K562 (cell line): ENCODE results near the gene ADAM15. TPM values are rescaled to one million over a fixed set of nuclear protein-coding genes. Genes with fewer than 3 reads are reported as not detected.

Experiments
- ATAC-seq: fragments of 200-7000 bp; cut with Tn5 transposase; 3 replicates; pipeline ENCODE4 v1.9.1; 2020; ENCODE audit warnings: moderate library complexity
- BruUV-seq: library from RNA; stranded (reverse); fragments of 400-500 nt; replicated peaks from 2 replicates; lab custom pipeline; 2021; lab: Mats Ljungman, UMichigan
- CTCF ChIA-PET: fragments of 300-600 bp; formaldehyde crosslinking; extraction: SDS; loops from one replicate; lab custom pipeline; 2021; ENCODE audit warnings: low intra/inter-chr PET ratio; lab: Yijun Ruan, JAX
- POLR2A ChIA-PET: fragments of 300-600, 350-650 bp; sonication (Branson Sonifier 250); formaldehyde crosslinking; extraction: SDS; loops from one replicate; lab custom pipeline; 2021; ENCODE audit warnings: antibody characterized with exemption, inconsistent platforms; lab: Yijun Ruan, JAX
- DNase-seq, 4 experiments: peaks; one replicate each; pipeline versions ENCODE4 v3.0.0 to v3.0.0-alpha.2; 2011 to 2018; ENCODE audit warnings: low spot score in 3 of 4, mixed read lengths in 3 of 4; ENCODE audit errors: extremely low read depth in 1 of 4
- FAIRE-seq: peaks from 2 replicates; lab custom pipeline; 2011; peaks lifted over from hg19 to GRCh38; lab: Jason Lieb, UNC
- H2AFZ ChIP-seq: 2 replicates; pipeline ENCODE4 v1.6.0; 2011; ENCODE audit warnings: low read depth, low read length, control low read depth, inconsistent platforms
- H3K27ac ChIP-seq: fragments of 200-600 bp; 3 replicates; pipeline ENCODE4 v1.8.0; 2011; ENCODE audit warnings: low read depth, mild to moderate bottlenecking, control low read depth, inconsistent platforms, low read length, moderate library complexity, mixed read lengths; ENCODE audit errors: extremely low read depth
- H3K27me3 ChIP-seq, 2 experiments: fragments of 300-600 bp in 1 of 2; 2 replicates in 1 of 2; 3 replicates in 1 of 2; pipeline versions ENCODE4 v1.6.0 to v1.8.0; 2011; ENCODE audit warnings: inconsistent platforms in 2 of 2, low read length in 2 of 2, mild to moderate bottlenecking in 1 of 2, mixed read lengths in 1 of 2, moderate library complexity in 1 of 2; ENCODE audit not compliant: control insufficient read depth in 2 of 2, insufficient read depth in 2 of 2
- H3K36me3 ChIP-seq: fragments of 300-600 bp; 3 replicates; pipeline ENCODE4 v1.8.0; 2011; ENCODE audit warnings: mild to moderate bottlenecking, low read length, inconsistent platforms; ENCODE audit not compliant: control insufficient read depth, insufficient read depth
- H3K4me1 ChIP-seq, 2 experiments: fragments of 200-600 bp in 1 of 2; replicated peaks in 1 of 2; 2 replicates in 1 of 2; 3 replicates in 1 of 2; pipeline versions ENCODE4 v1.5.1 to v1.8.0; 2011; ENCODE audit warnings: inconsistent platforms in 2 of 2, low read length in 2 of 2, mild to moderate bottlenecking in 1 of 2, mixed read lengths in 1 of 2, moderate library complexity in 1 of 2; ENCODE audit not compliant: control insufficient read depth in 2 of 2, insufficient read depth in 2 of 2
- H3K4me2 ChIP-seq: 2 replicates; pipeline ENCODE4 v1.6.1; 2011; ENCODE audit warnings: low read length, control low read depth, inconsistent platforms, mixed read lengths; ENCODE audit not compliant: insufficient read depth
- H3K4me3 ChIP-seq: fragments of 200-600 bp; sonication (generic), shearing (Covaris generic); 2 replicates; pipeline ENCODE4 v1.5.1; 2016; ENCODE audit warnings: control low read depth, inconsistent platforms
- H3K79me2 ChIP-seq: fragments of 200-600 bp; 3 replicates; pipeline ENCODE4 v1.8.0; 2011; ENCODE audit warnings: low read length, inconsistent platforms; ENCODE audit not compliant: control insufficient read depth, insufficient read depth
- H3K9ac ChIP-seq, 2 experiments: 2 replicates each; pipeline versions ENCODE4 v1.6.0 to v1.6.1; 2011; ENCODE audit warnings: low read depth in 2 of 2, low read length in 2 of 2, control low read depth in 1 of 2, inconsistent platforms in 1 of 2, mild to moderate bottlenecking in 1 of 2, mixed read lengths in 1 of 2; ENCODE audit not compliant: insufficient read depth in 1 of 2
- H3K9me1 ChIP-seq: one replicate; pipeline ENCODE4 v1.6.0; 2011; ENCODE audit warnings: inconsistent platforms, mild to moderate bottlenecking, low read length, moderate library complexity; ENCODE audit not compliant: control insufficient read depth, insufficient read depth
- H3K9me3 ChIP-seq: replicated peaks from 2 replicates; pipeline ENCODE4 v1.5.1; 2011; ENCODE audit warnings: low read depth, low read length, inconsistent platforms; ENCODE audit not compliant: control insufficient read depth, insufficient read depth
- H4K20me1 ChIP-seq: replicated peaks from 2 replicates; pipeline ENCODE4 v1.6.1; 2011; ENCODE audit warnings: low read length, inconsistent platforms, mixed read lengths; ENCODE audit not compliant: control insufficient read depth, insufficient read depth
- AFF1 ChIP-seq, 2 experiments: fragments of 450-650 bp; IDR thresholded peaks; 2 replicates each; pipeline ENCODE4 v1.6.1; 2018; ENCODE audit warnings: mild to moderate bottlenecking in 2 of 2, low read depth in 1 of 2; ENCODE audit not compliant: partially characterized antibody in 2 of 2
- BRCA1 ChIP-seq, 2 experiments: fragments of 450-650 bp in 1 of 2; sonication (generic) in 1 of 2; formaldehyde crosslinking in 1 of 2; IDR thresholded peaks; 2 replicates each; pipeline versions ENCODE4 v1.5.0 to v1.6.1; 2017 to 2020; ENCODE audit warnings: mild to moderate bottlenecking in 1 of 2, missing genetic modification reagents in 1 of 2
- CXXC5 ChIP-seq: fragments of 250-450 bp; sonication (Bioruptor Pico); IDR thresholded peaks from 2 replicates; pipeline ENCODE4 v1.8.0; 2022; ENCODE audit warnings: inconsistent platforms, mild to moderate bottlenecking, moderate library complexity
- GATAD2B ChIP-seq: fragments of 450-650 bp; IDR thresholded peaks from 2 replicates; pipeline ENCODE4 v1.6.1; 2017; ENCODE audit warnings: mild to moderate bottlenecking, borderline replicate concordance
- KDM2B ChIP-seq: fragments of 250-450 bp; sonication (Bioruptor Pico); IDR thresholded peaks from 2 replicates; pipeline ENCODE4 v1.8.0; 2021; ENCODE audit warnings: mild to moderate bottlenecking, moderate library complexity
- MYC ChIP-seq, 2 experiments: fragments of 250-450 bp in 1 of 2; sonication (Bioruptor Pico) in 1 of 2; IDR thresholded peaks; 2 replicates each; pipeline versions ENCODE4 v1.5.1 to v1.6.1; 2012 to 2021; ENCODE audit warnings: low read depth in 2 of 2, borderline replicate concordance in 1 of 2, improper control_type of control experiment in 1 of 2, low read length in 1 of 2, mild to moderate bottlenecking in 1 of 2, moderate library complexity in 1 of 2
- POLR3G ChIP-seq: IDR thresholded peaks from 2 replicates; pipeline ENCODE4 v1.6.1; 2011; ENCODE audit not compliant: insufficient read length, insufficient replicate concordance; ENCODE audit errors: extremely low read depth
- STAG1 ChIP-seq: sonication (generic); formaldehyde crosslinking; IDR thresholded peaks from 2 replicates; pipeline ENCODE4 v1.5.0; 2020; ENCODE audit warnings: missing genetic modification reagents, borderline replicate concordance
- TAF9B ChIP-seq: fragments of 450-650 bp; IDR thresholded peaks from 2 replicates; pipeline ENCODE4 v1.6.1; 2018; ENCODE audit warnings: mild to moderate bottlenecking; ENCODE audit not compliant: partially characterized antibody
- ZBTB1 ChIP-seq: sonication (generic); formaldehyde crosslinking; IDR thresholded peaks from 2 replicates; pipeline ENCODE4 v1.8.1; 2023; ENCODE audit warnings: missing genetic modification reagents, low read depth, mild to moderate bottlenecking, borderline replicate concordance
- ZBTB7A ChIP-seq: IDR thresholded peaks from 2 replicates; pipeline ENCODE4 v1.6.1; 2011; ENCODE audit warnings: low read depth, mild to moderate bottlenecking, low read length, moderate library complexity, borderline replicate concordance; ENCODE audit not compliant: control insufficient read depth
- ZC3H4 ChIP-seq: sonication (generic); formaldehyde crosslinking; IDR thresholded peaks from 2 replicates; pipeline ENCODE4 v1.9.0; 2021; ENCODE audit warnings: missing genetic modification reagents, borderline replicate concordance
- WGBS: fragments of 100-300 bp; shearing (Covaris generic); methylation state at CpG from one replicate; pipeline ENCODE4 v1.1.6; 2016; ENCODE audit warnings: low coverage, mixed read lengths; ENCODE audit not compliant: insufficient coverage; ENCODE audit errors: missing lambda C conversion rate; 5-methylcytosine and 5-hydroxymethylcytosine counted together
- in situ Hi-C: fragments of 300-500 bp; cut with MboI; formaldehyde crosslinking; loops from 4 replicates; pipeline ENCODE4 v1.15.0; 2018; ENCODE audit warnings: inconsistent platforms, mixed read lengths
- intact Hi-C: fragments of 100-400 bp; cut with micrococcal nuclease; formaldehyde crosslinking; loops from 2 replicates; pipeline ENCODE4 v1.14.2; 2022
- polyA plus RNA-seq, 8 experiments: library from polyadenylated mRNA; depleted of rRNA in 4 of 8; stranded (reverse) in 5 of 8; unstranded in 3 of 8; fragments of >200 nt; fragmentation: Nextera tagmentation in 2 of 8; fragmentation: Illumina TruSeq in 1 of 8; extraction: Ambion mirVana in 2 of 8; extraction: Trizol in 1 of 8; gene quantifications; 2 replicates each; pipeline versions ENCODE4 v1.2.1 to v1.2.3, GENCODE V29; 2011 to 2014; ENCODE audit warnings: inconsistent platforms in 1 of 8, missing spikeins in 1 of 8
- total RNA-seq, 7 experiments: library from RNA; depleted of rRNA in 6 of 7; stranded (reverse); fragments of >200 nt in 6 of 7; fragmentation: Illumina TruSeq in 2 of 7; extraction: Trizol in 2 of 7; gene quantifications; 2 replicates each; pipeline versions ENCODE4 v1.2.1 to v1.2.3, GENCODE V29; 2011 to 2021; ENCODE audit warnings: low replicate concordance in 1 of 7
- TF ChIP-seq, protein P1 (sequence below), 2 experiments: IDR thresholded peaks; 2 replicates each; pipeline ENCODE4 v1.6.1; 2011; ENCODE audit warnings: borderline replicate concordance in 1 of 2, control low read depth in 1 of 2, low read depth in 1 of 2, low read length in 1 of 2, mild to moderate bottlenecking in 1 of 2, mixed read lengths in 1 of 2, moderate library complexity in 1 of 2; ENCODE audit not compliant: insufficient read depth in 1 of 2, insufficient read length in 1 of 2, poor library complexity in 1 of 2, severe bottlenecking in 1 of 2; ENCODE audit errors: extremely low read depth in 1 of 2

The ADAM15 gene
- total and polyA plus RNA-seq, 9 of the 15 experiments (the other 6 are each of a cell fraction or from before 2014, with no cell fraction given), result 0.69 to 72.3 (median 32.8) TPM

DNA sequence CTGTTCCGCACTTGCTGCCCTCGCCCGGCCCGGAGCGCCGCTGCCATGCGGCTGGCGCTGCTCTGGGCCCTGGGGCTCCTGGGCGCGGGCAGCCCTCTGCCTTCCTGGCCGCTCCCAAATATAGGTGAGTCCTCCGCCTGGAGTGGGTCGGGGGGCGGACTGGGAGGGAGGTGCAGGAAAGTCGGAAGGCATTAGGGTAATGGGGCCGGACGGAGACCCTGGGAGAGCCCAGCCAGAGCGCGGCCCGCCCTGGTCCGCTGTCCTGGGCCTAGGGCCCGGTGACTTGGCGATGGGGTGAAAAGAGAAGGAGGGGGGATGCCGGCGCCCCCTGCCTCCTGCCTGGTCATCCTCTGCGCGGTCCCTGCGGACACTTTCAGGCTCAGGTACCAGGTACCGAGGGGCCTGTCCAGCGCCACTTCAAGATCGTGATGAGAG, 243 bp downstream of the ADAM15 start:
- DNase-seq, result no peak
- CTCF ChIA-PET, result no interaction called here
- POLR2A ChIA-PET, result interaction anchor here (0.6 to 1.7 kb wide), 7 partner anchors 39 to 121 kb away, joined by 3 to 6 read pairs (median 3); no protein-coding TSS in a partner anchor
- Histone ChIP-seq H4K20me1 (no peaks in the 10 kb centered on the region), H3K4me1 (peaks cover 29 to 55% of the 10 kb centered on the region in 2 experiments), H3K36me3 (peaks cover 25% of the 10 kb centered on the region; the same call in 1 of the 3 replicates), H3K27me3 (no peaks in the 10 kb centered on the region), H3K79me2 (peaks cover 19% of the 10 kb centered on the region), H3K4me2 (peak overlapping the region; percentile 81), H2AFZ (peak overlapping the region; percentile 92), H3K4me3 (peak overlapping the region; percentile 80), H3K27ac (peak overlapping the region; percentile 66), H3K9me3 (no peaks in the 10 kb centered on the region), H3K9me1 (no peaks in the 10 kb centered on the region), H3K9ac (peak overlapping the region; percentile 69 to 91)
- in situ Hi-C loops (no loop called here), intact Hi-C loops (no loop called here)
- BruUV-seq, result TSS peak; percentile 69
- 0% methylated on average over 13 of the region's 31 CpGs for WGBS
- no peak for FAIRE-seq
- ATAC-seq, result peak; percentile 13
- TF ChIP-seq MYC (IDR thresholded peaks at IDR 0.05; ENCODE audit: low read depth, low read length) (peak; percentile 62), MYC (CRISPR knock-in tag; IDR thresholded peaks at IDR 0.05; ENCODE audit: borderline replicate concordance, low read depth) (no peak), ZBTB1 (CRISPR knock-in tag) (peak; percentile 70; the same call in 1 of the 2 replicates), TAF9B (no peak), KDM2B (peak; percentile 59; the same call in 1 of the 2 replicates), STAG1 (0 out of 2 replicates have a peak, but pooled peaks have one; percentile 44), BRCA1 (IDR thresholded peaks at IDR 0.05) (no peak), BRCA1 (CRISPR knock-in tag; IDR thresholded peaks at IDR 0.05) (peak; percentile 96; the same call in 1 of the 2 replicates), ZC3H4 (peak; percentile 71; the same call in 1 of the 2 replicates), CXXC5 (peak; percentile 17; the same call in 1 of the 2 replicates), POLR3G (no peak), ZBTB7A (0 out of 2 replicates have a peak, but pooled peaks have one; percentile 49), GATAD2B (0 out of 2 replicates have a peak, but pooled peaks have one; percentile 43), AFF1 (IDR thresholded peaks at IDR 0.05; ENCODE audit: low read depth in 1 of 2, partially characterized antibody in 2 of 2) (no peak)
- TF ChIP-seq, protein P1, sequence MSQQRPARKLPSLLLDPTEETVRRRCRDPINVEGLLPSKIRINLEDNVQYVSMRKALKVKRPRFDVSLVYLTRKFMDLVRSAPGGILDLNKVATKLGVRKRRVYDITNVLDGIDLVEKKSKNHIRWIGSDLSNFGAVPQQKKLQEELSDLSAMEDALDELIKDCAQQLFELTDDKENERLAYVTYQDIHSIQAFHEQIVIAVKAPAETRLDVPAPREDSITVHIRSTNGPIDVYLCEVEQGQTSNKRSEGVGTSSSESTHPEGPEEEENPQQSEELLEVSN (IDR thresholded peaks at IDR 0.05; ENCODE audit: borderline replicate concordance in 1 of 2, extremely low read depth in 1 of 2, insufficient read depth in 1 of 2, insufficient read length in 1 of 2, low read depth in 1 of 2, low read length in 1 of 2, poor library complexity in 1 of 2, severe bottlenecking in 1 of 2), result peak in 1 of 2 experiments; percentile 64
